AG04450 (cell line): ENCODE results near the gene ALKBH5. TPM values are rescaled to one million over a fixed set of nuclear protein-coding genes. Genes with fewer than 3 reads are reported as not detected.

Source experiments
- CTCF ChIA-PET: fragments of 300-600, 350-600 bp; formaldehyde crosslinking; extraction: SDS; loops from one replicate; lab custom pipeline; 2022; ENCODE audit warnings: antibody characterized with exemption, inconsistent platforms; lab: Charles Lee
- POLR2A ChIA-PET: fragments of 350-600 bp; formaldehyde crosslinking; extraction: SDS; loops from one replicate; lab custom pipeline; 2021; ENCODE audit warnings: antibody characterized with exemption, inconsistent platforms; lab: Yijun Ruan, JAX
- DNase-seq: peaks from one replicate; pipeline ENCODE4 v3.0.0-alpha.2; 2011; ENCODE audit warnings: low read depth, low spot score
- H3K27ac ChIP-seq: one replicate; pipeline ENCODE4 v1.5.1; 2012; ENCODE audit warnings: low read depth, low read length, control low read depth
- H3K27me3 ChIP-seq: one replicate; pipeline ENCODE4 v1.6.0; 2012; ENCODE audit warnings: low read length; ENCODE audit not compliant: control insufficient read depth, insufficient read depth
- H3K4me3 ChIP-seq: 2 replicates; pipeline ENCODE4 v1.5.1; 2011; ENCODE audit warnings: mild to moderate bottlenecking, low read depth, low read length, control low read depth
- H3K9me3 ChIP-seq: 2 replicates; pipeline ENCODE4 v1.5.1; 2012; ENCODE audit warnings: low read length; ENCODE audit not compliant: control insufficient read depth, insufficient read depth
- polyA plus RNA-seq: library from polyadenylated mRNA; depleted of rRNA; stranded (reverse); fragments of >200 nt; gene quantifications from 2 replicates; pipeline ENCODE4 v1.2.3, GENCODE V29; 2011
- TF ChIP-seq, protein P1 (sequence below): IDR thresholded peaks from 2 replicates; pipeline ENCODE4 v1.5.1; 2011; ENCODE audit warnings: low read depth, low read length, control low read depth, inconsistent platforms

The ALKBH5 gene
- polyA plus RNA-seq, 1 experiment, result 59.9 TPM

DNA sequence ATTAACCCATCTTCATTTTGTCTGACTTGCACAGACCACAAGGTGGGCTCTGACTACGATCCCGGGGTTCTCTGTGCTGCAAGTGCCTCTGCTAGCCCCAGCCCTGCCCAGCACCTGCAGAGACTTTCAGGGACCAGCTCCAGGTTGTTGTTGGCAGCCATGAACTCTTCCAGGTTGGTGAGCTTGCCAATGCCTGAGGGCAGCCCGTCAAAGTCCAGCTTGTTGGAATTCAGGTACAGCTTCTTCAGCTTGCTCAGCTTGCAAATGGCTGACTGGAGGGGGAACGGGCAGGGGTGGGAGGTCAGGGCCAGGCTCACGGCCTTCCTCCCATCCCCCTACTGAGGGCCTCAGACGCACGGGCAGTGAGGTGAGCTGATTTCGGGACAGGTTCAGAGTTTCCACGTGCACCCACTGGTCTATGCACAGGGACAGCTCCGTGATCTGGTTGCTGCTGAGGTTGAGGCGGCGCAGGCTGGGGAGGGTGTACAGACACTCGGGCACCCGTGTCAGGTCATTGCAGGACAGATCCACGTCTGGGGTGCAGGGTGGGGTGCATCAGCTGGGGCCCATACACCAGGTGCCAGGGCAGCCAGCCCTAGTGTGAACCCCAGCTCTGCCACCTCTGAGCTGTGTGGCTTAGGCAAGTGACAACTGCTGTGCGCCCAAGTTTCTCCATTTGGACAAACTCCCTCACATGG lies 69.7 kb downstream of the ALKBH5 start:
- Histone ChIP-seq H3K9me3 (no peaks in the 10 kb centered on the region; the same call in 1 of the 2 replicates), H3K4me3 (no peak overlapping the region), H3K27ac (no peak overlapping the region), H3K27me3 (no peaks in the 10 kb centered on the region)
- CTCF ChIA-PET, result no interaction called here
- no peak for DNase-seq
- TF ChIP-seq, protein P1, sequence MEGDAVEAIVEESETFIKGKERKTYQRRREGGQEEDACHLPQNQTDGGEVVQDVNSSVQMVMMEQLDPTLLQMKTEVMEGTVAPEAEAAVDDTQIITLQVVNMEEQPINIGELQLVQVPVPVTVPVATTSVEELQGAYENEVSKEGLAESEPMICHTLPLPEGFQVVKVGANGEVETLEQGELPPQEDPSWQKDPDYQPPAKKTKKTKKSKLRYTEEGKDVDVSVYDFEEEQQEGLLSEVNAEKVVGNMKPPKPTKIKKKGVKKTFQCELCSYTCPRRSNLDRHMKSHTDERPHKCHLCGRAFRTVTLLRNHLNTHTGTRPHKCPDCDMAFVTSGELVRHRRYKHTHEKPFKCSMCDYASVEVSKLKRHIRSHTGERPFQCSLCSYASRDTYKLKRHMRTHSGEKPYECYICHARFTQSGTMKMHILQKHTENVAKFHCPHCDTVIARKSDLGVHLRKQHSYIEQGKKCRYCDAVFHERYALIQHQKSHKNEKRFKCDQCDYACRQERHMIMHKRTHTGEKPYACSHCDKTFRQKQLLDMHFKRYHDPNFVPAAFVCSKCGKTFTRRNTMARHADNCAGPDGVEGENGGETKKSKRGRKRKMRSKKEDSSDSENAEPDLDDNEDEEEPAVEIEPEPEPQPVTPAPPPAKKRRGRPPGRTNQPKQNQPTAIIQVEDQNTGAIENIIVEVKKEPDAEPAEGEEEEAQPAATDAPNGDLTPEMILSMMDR, result no peak
- POLR2A ChIA-PET, result interaction anchor here (0.7 kb wide), 1 partner anchor 26 kb away, joined by 3 read pairs; no protein-coding TSS in a partner anchor

DNA sequence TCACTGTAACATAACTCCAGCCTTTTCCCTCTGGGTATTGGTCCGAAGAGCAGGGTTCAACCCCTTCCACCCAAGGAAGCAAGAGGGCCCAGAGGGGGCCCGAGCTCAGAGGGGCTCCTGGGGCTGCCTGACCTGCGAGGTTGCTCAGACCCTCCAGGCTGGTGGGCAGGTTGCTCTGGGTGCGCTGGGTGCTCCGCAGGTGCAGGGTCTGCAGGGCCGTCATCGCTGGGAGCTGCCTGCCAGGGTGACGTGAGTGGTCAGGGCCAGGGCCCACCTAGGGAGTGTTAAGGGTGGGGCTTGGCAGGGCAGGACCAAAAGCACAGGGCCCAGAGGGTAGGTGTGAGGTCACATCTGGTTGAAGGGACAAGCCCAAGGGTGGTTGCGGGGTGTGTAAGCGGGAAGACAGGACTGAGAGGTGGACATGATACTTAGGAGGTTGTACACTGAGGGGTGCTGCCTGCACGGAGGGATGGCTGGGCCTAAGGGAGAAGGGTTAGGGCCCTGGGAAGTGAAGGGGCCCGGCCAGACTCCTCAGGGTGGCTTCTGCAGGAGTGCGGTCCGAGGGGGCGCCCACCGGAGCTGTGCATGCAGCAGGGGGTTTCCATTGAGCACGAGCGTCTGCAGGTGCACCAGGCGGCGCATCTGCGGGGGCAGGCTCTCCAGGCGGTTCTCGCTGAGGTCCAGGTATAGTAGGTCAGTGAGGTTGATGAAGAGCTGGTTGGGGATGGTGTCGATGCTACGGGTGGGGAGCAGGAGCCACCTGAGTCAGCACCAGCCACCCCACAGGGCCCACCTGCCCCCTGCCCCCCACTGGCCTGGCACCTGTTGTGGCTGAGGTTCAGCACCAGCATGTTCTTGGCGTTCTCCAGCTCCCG lies 70.6 kb downstream of the ALKBH5 start:
- CTCF ChIA-PET, result no interaction called here
- Histone ChIP-seq H3K27me3 (no peaks in the 10 kb centered on the region), H3K9me3 (no peaks in the 10 kb centered on the region; the same call in 1 of the 2 replicates), H3K27ac (no peak overlapping the region), H3K4me3 (no peak overlapping the region)
- DNase-seq, result no peak
- POLR2A ChIA-PET, result no interaction called here
- TF ChIP-seq, protein P1, result no peak

DNA sequence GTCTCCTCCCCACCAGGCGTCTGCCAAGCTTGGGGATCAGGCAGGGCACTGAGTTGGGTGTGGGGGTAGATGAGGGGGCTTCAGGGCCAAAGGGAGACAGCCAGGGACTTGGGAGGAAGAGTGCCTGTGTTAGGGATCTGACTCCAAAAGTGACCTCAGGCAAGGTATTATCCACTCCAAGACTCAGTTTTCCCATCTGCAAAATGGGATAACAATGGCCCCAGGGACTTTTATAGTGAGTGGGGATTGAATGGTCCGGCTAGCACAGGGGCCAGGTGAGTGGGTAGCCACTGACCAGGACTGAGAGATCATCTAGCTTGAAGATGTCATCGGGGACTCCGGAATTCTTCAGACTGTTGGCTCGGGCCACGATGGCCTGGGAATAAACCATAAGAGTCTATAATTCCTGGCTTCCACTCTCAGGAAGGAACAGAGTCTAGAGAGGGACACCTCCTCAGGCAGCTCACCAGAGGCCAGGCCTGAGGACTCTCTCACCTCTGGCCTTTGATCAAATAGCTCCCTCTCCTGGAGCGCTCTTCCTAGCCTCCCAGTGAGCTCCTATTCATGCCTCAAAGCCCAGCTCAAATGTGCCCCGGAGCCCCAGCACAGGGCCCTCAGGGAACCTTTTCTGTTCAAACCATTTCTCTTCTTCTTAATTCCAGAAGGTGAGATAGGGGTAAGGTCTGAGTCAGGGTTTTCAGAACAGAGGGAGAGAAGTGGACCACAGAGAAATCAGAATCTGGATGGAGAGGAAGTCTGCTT lies 71.4 kb downstream of the ALKBH5 start:
- H3K27me3 ChIP-seq, result no peaks in the 10 kb centered on the region
- DNase-seq, result no peak
- no peaks in the 10 kb centered on the region; the same call in 1 of the 2 replicates for H3K9me3 ChIP-seq
- ChIA-PET CTCF (interaction anchor here (0.5 kb wide), 1 partner anchor 72 kb away, joined by 3 read pairs; no protein-coding TSS in a partner anchor), POLR2A (no interaction called here)
- H3K27ac ChIP-seq, result no peak overlapping the region
- no peak overlapping the region for H3K4me3 ChIP-seq
- TF ChIP-seq, protein P1, result no peak

DNA sequence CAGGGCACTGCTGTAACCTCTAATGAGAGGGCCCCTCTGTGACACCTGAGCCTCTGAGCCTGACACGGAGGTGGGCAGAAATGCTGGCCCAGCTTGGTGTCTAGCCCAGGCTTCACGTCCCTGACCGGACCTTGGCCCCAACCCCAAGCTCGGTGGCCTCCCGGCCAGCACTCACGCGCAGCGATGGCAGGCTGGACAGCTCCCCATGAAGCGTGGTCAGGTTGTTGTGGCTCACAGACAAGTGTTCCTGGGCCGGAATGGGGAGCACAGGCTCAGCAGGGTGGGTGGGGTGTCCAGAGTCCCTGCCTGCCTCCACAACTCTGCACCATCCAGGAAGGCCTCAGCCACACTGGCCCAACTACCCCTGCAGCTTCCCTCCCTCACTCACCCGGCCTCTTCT lies 72.7 kb downstream of the ALKBH5 start:
- DNase-seq, result no peak
- ChIA-PET CTCF (interaction anchor here (1.0 kb wide), 1 partner anchor 8 kb away, joined by 3 read pairs; no protein-coding TSS in a partner anchor), POLR2A (interaction anchor here (0.6 kb wide), 1 partner anchor 19 kb away, joined by 5 read pairs; no protein-coding TSS in a partner anchor)
- H3K27ac ChIP-seq, result no peak overlapping the region
- no peaks in the 10 kb centered on the region for H3K27me3 ChIP-seq
- no peaks in the 10 kb centered on the region; the same call in 1 of the 2 replicates for H3K9me3 ChIP-seq
- H3K4me3 ChIP-seq, result no peak overlapping the region
- TF ChIP-seq, protein P1, result no peak
